ENCODE results near the gene TAS2R8. TPM values are rescaled to one million over a fixed set of nuclear protein-coding genes. Genes with fewer than 3 reads are reported as not detected.

The TAS2R8 gene
- total RNA-seq, 1 experiment from 2014 or later: not detected

DNA sequence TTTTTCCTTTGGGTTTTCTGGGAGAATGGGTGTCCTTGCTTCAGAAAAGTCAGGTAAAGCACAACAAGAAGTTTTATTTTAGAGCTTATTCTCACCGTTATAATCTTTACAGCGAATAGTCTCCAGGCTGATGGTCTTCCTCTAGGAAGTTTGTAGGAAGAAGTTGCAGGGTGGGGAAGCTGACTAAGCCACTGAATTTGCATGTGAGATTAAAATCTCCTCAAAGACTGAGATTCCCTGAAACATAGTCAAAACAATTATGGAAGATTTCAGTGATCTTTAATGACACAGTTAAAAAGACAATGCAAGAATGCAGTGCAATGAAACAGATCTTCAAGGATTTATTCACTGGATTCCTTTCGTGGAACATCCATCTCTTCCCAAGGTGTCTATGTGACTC, 17.9 kb upstream of the TAS2R8 start:
- TF ChIP-seq, protein P1, sequence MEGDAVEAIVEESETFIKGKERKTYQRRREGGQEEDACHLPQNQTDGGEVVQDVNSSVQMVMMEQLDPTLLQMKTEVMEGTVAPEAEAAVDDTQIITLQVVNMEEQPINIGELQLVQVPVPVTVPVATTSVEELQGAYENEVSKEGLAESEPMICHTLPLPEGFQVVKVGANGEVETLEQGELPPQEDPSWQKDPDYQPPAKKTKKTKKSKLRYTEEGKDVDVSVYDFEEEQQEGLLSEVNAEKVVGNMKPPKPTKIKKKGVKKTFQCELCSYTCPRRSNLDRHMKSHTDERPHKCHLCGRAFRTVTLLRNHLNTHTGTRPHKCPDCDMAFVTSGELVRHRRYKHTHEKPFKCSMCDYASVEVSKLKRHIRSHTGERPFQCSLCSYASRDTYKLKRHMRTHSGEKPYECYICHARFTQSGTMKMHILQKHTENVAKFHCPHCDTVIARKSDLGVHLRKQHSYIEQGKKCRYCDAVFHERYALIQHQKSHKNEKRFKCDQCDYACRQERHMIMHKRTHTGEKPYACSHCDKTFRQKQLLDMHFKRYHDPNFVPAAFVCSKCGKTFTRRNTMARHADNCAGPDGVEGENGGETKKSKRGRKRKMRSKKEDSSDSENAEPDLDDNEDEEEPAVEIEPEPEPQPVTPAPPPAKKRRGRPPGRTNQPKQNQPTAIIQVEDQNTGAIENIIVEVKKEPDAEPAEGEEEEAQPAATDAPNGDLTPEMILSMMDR (conservative IDR thresholded peaks at IDR 0.05): no peak
- no peak for TF ChIP-seq EZH2 (IDR thresholded peaks at IDR 0.05; ENCODE audit: low read depth)
- CTCF ChIA-PET: no interaction called here

DNA sequence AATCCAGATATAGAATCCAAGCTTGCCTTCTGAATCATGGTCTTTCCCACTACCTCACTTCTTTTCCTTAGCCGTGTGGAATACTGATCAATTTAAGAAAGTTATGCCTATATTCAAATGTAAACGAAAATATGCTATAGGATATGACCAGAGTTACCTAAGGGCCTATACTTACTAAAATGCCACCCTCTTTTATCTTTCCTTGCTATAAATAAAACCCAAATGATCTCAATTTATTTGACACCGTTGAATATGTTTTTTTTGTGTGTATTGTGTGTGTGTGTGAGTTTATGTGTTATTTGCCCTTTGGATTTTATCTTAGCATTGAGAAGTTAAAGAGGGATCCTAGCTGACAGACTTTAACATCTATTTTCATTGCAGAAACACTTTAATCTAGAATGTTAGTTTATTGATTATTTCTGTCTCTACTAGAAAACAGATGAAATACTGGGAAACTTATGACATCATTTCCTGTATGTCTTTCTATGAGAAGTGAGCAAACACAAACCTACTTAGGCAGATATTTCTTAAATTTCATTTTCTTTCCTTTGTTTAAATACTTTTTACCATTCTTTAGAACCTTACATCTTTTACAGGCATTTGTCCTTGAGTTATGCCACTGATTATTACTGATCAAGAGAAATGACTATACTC, 4.9 kb upstream of the TAS2R8 start:
- intact Hi-C loops (cut with micrococcal nuclease; ENCODE audit: unreplicated experiment): no loop called here
- DNase-seq: no peak
- POLR2A ChIA-PET (ENCODE audit: unreplicated experiment): no interaction called here

More for the DNA sequence above, 17.9 kb upstream of the TAS2R8 start:
- H3K79me2 ChIP-seq (ENCODE audit: low read depth): no peaks in the 10 kb centered on the region
- DNase-seq: no peak
- no peaks in the 10 kb centered on the region for H3K4me1 ChIP-seq (replicated peaks; ENCODE audit: insufficient read depth)
- no peak overlapping the region for H3K4me2 ChIP-seq
- no peak overlapping the region for H3K27ac ChIP-seq
- H3K27me3 ChIP-seq (ENCODE audit: insufficient read depth, low read depth): no peaks in the 10 kb centered on the region
- intact Hi-C loops (cut with micrococcal nuclease; ENCODE audit: unreplicated experiment): no loop called here
- POLR2A ChIA-PET (ENCODE audit: unreplicated experiment): no interaction called here
- no peaks in the 10 kb centered on the region for H3F3A ChIP-seq (ENCODE audit: insufficient read depth, low read depth)
- no peak overlapping the region for H3K4me3 ChIP-seq
- no peaks in the 10 kb centered on the region for H3K36me3 ChIP-seq (ENCODE audit: low read depth)
- H3K9me2 ChIP-seq (ENCODE audit: insufficient read depth): 0 out of 2 replicates have a peak, but pooled peaks cover 5% of the 10 kb centered on the region
- H2AFZ ChIP-seq: no peak overlapping the region
- no peaks in the 10 kb centered on the region for H4K20me1 ChIP-seq (ENCODE audit: insufficient read depth)
- H3K9me3 ChIP-seq (ENCODE audit: insufficient read depth, low read depth): no peaks in the 10 kb centered on the region
- BruUV-seq (replicated peaks): no TSS peak

DNA sequence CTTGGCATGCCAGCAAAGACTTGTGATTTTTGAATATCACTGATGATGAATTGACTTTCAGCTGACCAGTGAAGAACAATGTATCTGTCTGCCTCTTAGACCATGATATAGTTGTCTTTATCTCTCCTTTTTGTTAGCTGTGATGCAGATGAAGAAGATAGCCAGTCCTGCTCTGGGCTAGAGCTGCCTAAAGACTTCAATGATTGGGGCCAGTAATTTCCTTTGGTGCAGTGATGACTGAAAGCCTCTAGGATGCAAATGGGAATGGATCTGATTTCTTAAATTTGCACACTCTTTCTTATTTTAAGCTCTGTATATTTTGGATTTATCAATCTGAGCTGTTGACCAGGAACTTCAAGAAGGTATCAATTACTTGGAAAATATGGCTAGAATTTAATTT, 3.0 kb upstream of the TAS2R8 start, which contains the start of gene TAS2R9:
TSS of gene TAS2R9 (minus strand) at position 101 of the 400 bp plus-strand sequence. CDS start at position 8, 93 bp downstream.
- ChIA-PET POLR2A (ENCODE audit: unreplicated experiment) (interaction anchor here (0.6 kb wide), 1 partner anchor 406 kb away, joined by 3 read pairs; no protein-coding TSS in a partner anchor), CTCF (no interaction called here)
- intact Hi-C loops (cut with micrococcal nuclease; ENCODE audit: unreplicated experiment): no loop called here

More for the DNA sequence above, 4.9 kb upstream of the TAS2R8 start:
- Histone ChIP-seq H3F3A (ENCODE audit: insufficient read depth, low read depth) (no peaks in the 10 kb centered on the region), H3K4me2 (no peak overlapping the region), H3K4me3 (no peak overlapping the region), H3K9me3 (ENCODE audit: insufficient read depth, low read depth) (peaks cover 5% of the 10 kb centered on the region; the same call in 1 of the 2 replicates), H3K27ac (no peak overlapping the region), H4K20me1 (ENCODE audit: insufficient read depth) (no peaks in the 10 kb centered on the region), H3K27me3 (ENCODE audit: insufficient read depth, low read depth) (no peaks in the 10 kb centered on the region), H3K79me2 (ENCODE audit: low read depth) (no peaks in the 10 kb centered on the region), H3K36me3 (ENCODE audit: low read depth) (no peaks in the 10 kb centered on the region), H3K4me1 (replicated peaks; ENCODE audit: insufficient read depth) (no peaks in the 10 kb centered on the region), H3K9me2 (ENCODE audit: insufficient read depth) (peaks cover 3% of the 10 kb centered on the region; the same call in 1 of the 2 replicates), H2AFZ (no peak overlapping the region)
- TF ChIP-seq, protein P1 (conservative IDR thresholded peaks at IDR 0.05): no peak
- no peak for TF ChIP-seq EZH2 (IDR thresholded peaks at IDR 0.05; ENCODE audit: low read depth)
- BruUV-seq (replicated peaks): no TSS peak
- CTCF ChIA-PET: no interaction called here

More for the DNA sequence above, 3.0 kb upstream of the TAS2R8 start, which contains the start of gene TAS2R9:
- no peaks in the 10 kb centered on the region for H3K4me1 ChIP-seq (replicated peaks; ENCODE audit: insufficient read depth)
- no peak within 1 kb of the TSS for H3K4me2 ChIP-seq
- DNase-seq: no peak
- peaks cover 3% of the 10 kb centered on the region; the same call in 1 of the 2 replicates for H3K9me2 ChIP-seq (ENCODE audit: insufficient read depth)
- no peaks in the 10 kb centered on the region for H3K27me3 ChIP-seq (ENCODE audit: insufficient read depth, low read depth)
- H3K9me3 ChIP-seq (ENCODE audit: insufficient read depth, low read depth): peaks cover 2% of the 10 kb centered on the region; the same call in 1 of the 2 replicates
- no TSS peak for BruUV-seq (replicated peaks)
- H3K79me2 ChIP-seq (ENCODE audit: low read depth): no peaks in the 10 kb centered on the region
- no peak within 1 kb of the TSS for H3K4me3 ChIP-seq
- no peaks in the 10 kb centered on the region for H4K20me1 ChIP-seq (ENCODE audit: insufficient read depth)
- TF ChIP-seq, protein P1 (conservative IDR thresholded peaks at IDR 0.05): no peak
- TF ChIP-seq EZH2 (IDR thresholded peaks at IDR 0.05; ENCODE audit: low read depth): no peak
- H3K36me3 ChIP-seq (ENCODE audit: low read depth): no peaks in the 10 kb centered on the region
- H3F3A ChIP-seq (ENCODE audit: insufficient read depth, low read depth): no peaks in the 10 kb centered on the region
- H2AFZ ChIP-seq: no peak within 1 kb of the TSS
- H3K27ac ChIP-seq: no peak within 1 kb of the TSS
